HL-60 (cell line): ENCODE measurements around the gene TMX4.
"Not testable (repeated sequence)": the region's sequence is repeated elsewhere in the genome, so short reads cannot be mapped to it uniquely, and the experiment has no call there.

Source experiments
- DNase-seq, 2 experiments: peaks; one replicate each; pipeline ENCODE4 v3.0.0-alpha.2; 2010 to 2020; ENCODE audit warnings: low read depth in 1 of 2, low spot score in 1 of 2
- H3K27ac ChIP-seq: fragments of 250-450 bp; sonication (Bioruptor Pico); replicated peaks from 2 replicates; pipeline ENCODE4 v1.5.1; 2020; ENCODE audit warnings: mild to moderate bottlenecking, moderate library complexity
- H3K27me3 ChIP-seq: fragments of 250-450 bp; sonication (Bioruptor Pico); 2 replicates; pipeline ENCODE4 v1.5.1; 2021; ENCODE audit warnings: mild to moderate bottlenecking, moderate library complexity; ENCODE audit not compliant: insufficient read depth, poor library complexity, severe bottlenecking
- H3K4me3 ChIP-seq: replicated peaks from 2 replicates; pipeline ENCODE4 v1.5.1; 2011; ENCODE audit warnings: mild to moderate bottlenecking, control low read depth, low read length; ENCODE audit not compliant: insufficient read depth
- CTCF ChIP-seq: IDR thresholded peaks from one replicate; pipeline ENCODE4 v1.5.1; 2011; ENCODE audit warnings: low read length, control low read depth, inconsistent platforms; ENCODE audit not compliant: insufficient read depth
- GABPA ChIP-seq: IDR thresholded peaks from 2 replicates; pipeline ENCODE4 v1.6.1; 2012; ENCODE audit warnings: low read depth
- POLR2AphosphoS5 ChIP-seq: IDR thresholded peaks from 2 replicates; pipeline ENCODE4 v1.6.1; 2012; ENCODE audit warnings: low read depth
- REST ChIP-seq: IDR thresholded peaks from 2 replicates; pipeline ENCODE4 v1.6.1; 2012; ENCODE audit warnings: low read depth; ENCODE audit not compliant: insufficient replicate concordance
- SPI1 ChIP-seq: IDR thresholded peaks from 2 replicates; pipeline ENCODE4 v1.6.1; 2012; ENCODE audit warnings: low read depth, mild to moderate bottlenecking, borderline replicate concordance

Gene TMX4

GRCh38 chr20:8036771-8037170 lies 17.2 kb upstream of the TMX4 start:
- TF ChIP-seq GABPA, result no peak
- H3K4me3 ChIP-seq, result no peak overlapping the region
- no peaks in the 10 kb centered on the region for H3K27me3 ChIP-seq
- DNase-seq, result no peak
- H3K27ac ChIP-seq, result no peak overlapping the region

GRCh38 chr20:8033151-8033841 lies 13.7 kb upstream of the TMX4 start:
- TF ChIP-seq SPI1, result no peak
- no peak for TF ChIP-seq CTCF
- TF ChIP-seq REST, result no peak
- no peak for TF ChIP-seq GABPA
- TF ChIP-seq POLR2AphosphoS5, result no peak
- Histone ChIP-seq H3K27me3 (no peaks in the 10 kb centered on the region), H3K4me3 (no peak overlapping the region), H3K27ac (no peak overlapping the region)
- DNase-seq, result no peak

- TF ChIP-seq REST, result no peak
- no peak for TF ChIP-seq GABPA
- TF ChIP-seq POLR2AphosphoS5, result no peak
- TF ChIP-seq CTCF, result no peak
- TF ChIP-seq SPI1, result no peak
- no peak overlapping the region for H3K4me3 ChIP-seq
- H3K27ac ChIP-seq, result no peak overlapping the region
- H3K27me3 ChIP-seq, result no peaks in the 10 kb centered on the region
- no peak for DNase-seq
These were observed 12.9 kb upstream of the TMX4 start for GRCh38 chr20:8032499-8032898.

- not testable (repeated sequence) for DNase-seq, H3K4me3 ChIP-seq, H3K27ac ChIP-seq, H3K27me3 ChIP-seq
These were observed 12.0 kb upstream of the TMX4 start for GRCh38 chr20:8031539-8031938.
